HEK293 (cell line): ENCODE measurements around the gene MLLT3.

ENCODE experiments used
- CTCF ChIA-PET: fragments of 350-600 bp; formaldehyde crosslinking; extraction: SDS; loops from one replicate; lab custom pipeline; 2021; ENCODE audit warnings: antibody characterized with exemption; lab: Yijun Ruan, JAX
- POLR2A ChIA-PET: fragments of 300-600 bp; formaldehyde crosslinking; extraction: SDS; loops from one replicate; lab custom pipeline; 2020; ENCODE audit warnings: antibody characterized with exemption, inconsistent platforms; lab: Yijun Ruan, JAX
- H3K27ac ChIP-seq: fragments of 200-500 bp; sonication (Bioruptor generic); 2 replicates; pipeline ENCODE4 v1.5.1; 2014; ENCODE audit warnings: low read depth, low read length, control low read depth, inconsistent platforms; ENCODE audit errors: extremely low read depth
- H3K36me3 ChIP-seq, 2 experiments: fragments of 200-500 bp in 1 of 2; sonication (Bioruptor generic) in 1 of 2; 1 replicate in 1 of 2; 2 replicates in 1 of 2; pipeline ENCODE4 v1.5.1; 2014 to 2017; ENCODE audit warnings: inconsistent platforms in 2 of 2, low read length in 2 of 2; ENCODE audit not compliant: control insufficient read depth in 2 of 2, insufficient read depth in 1 of 2
- H3K4me1 ChIP-seq: fragments of 200-500 bp; sonication (Bioruptor generic); 2 replicates; pipeline ENCODE4 v1.5.1; 2014; ENCODE audit warnings: mild to moderate bottlenecking, low read length, inconsistent platforms; ENCODE audit not compliant: control insufficient read depth, insufficient read depth
- H3K4me3 ChIP-seq: 2 replicates; pipeline ENCODE4 v1.5.1; 2011; ENCODE audit warnings: low read depth, mild to moderate bottlenecking, control low read depth, low read length, moderate library complexity
- H3K9me3 ChIP-seq: fragments of 200-500 bp; sonication (Bioruptor generic); 2 replicates; pipeline ENCODE4 v1.5.1; 2014; ENCODE audit warnings: low read depth, low read length, inconsistent platforms; ENCODE audit not compliant: control insufficient read depth, insufficient read depth
- KLF16 ChIP-seq: fragments of 450-650 bp; formaldehyde crosslinking; IDR thresholded peaks from 2 replicates; pipeline ENCODE4 v1.5.1; 2017; ENCODE audit warnings: missing biosample characterization, missing genetic modification characterization
- MYNN ChIP-seq: fragments of 450-650 bp; formaldehyde crosslinking; IDR thresholded peaks from 2 replicates; pipeline ENCODE4 v1.5.1; 2016; ENCODE audit warnings: missing biosample characterization, missing genetic modification characterization, borderline replicate concordance
- SP2 ChIP-seq: fragments of 450-650 bp; formaldehyde crosslinking; IDR thresholded peaks from 2 replicates; pipeline ENCODE4 v1.5.1; 2016; ENCODE audit warnings: missing biosample characterization, missing genetic modification characterization
- YY1 ChIP-seq: fragments of 450-650 bp; formaldehyde crosslinking; IDR thresholded peaks from 2 replicates; pipeline ENCODE4 v1.5.1; 2018; ENCODE audit warnings: missing biosample characterization, missing genetic modification characterization
- ZFP3 ChIP-seq: fragments of 450-650 bp; formaldehyde crosslinking; IDR thresholded peaks from 2 replicates; pipeline ENCODE4 v1.5.1; 2016; ENCODE audit warnings: low read depth, missing biosample characterization, missing genetic modification characterization
- ZNF10 ChIP-seq: fragments of 450-650 bp; formaldehyde crosslinking; IDR thresholded peaks from 2 replicates; pipeline ENCODE4 v1.5.1; 2017; ENCODE audit warnings: missing biosample characterization, missing genetic modification characterization
- ZNF76 ChIP-seq: fragments of 450-650 bp; formaldehyde crosslinking; IDR thresholded peaks from 2 replicates; pipeline ENCODE4; 2016; ENCODE audit warnings: low read depth, missing biosample characterization, missing genetic modification characterization, borderline replicate concordance
- ZSCAN16 ChIP-seq: fragments of 450-650 bp; formaldehyde crosslinking; IDR thresholded peaks from 2 replicates; pipeline ENCODE4 v1.5.1; 2016; ENCODE audit warnings: missing biosample characterization, missing genetic modification characterization
- ZSCAN30 ChIP-seq: fragments of 450-650 bp; IDR thresholded peaks from 2 replicates; pipeline ENCODE4 v1.5.1; 2018; ENCODE audit warnings: missing biosample characterization, mild to moderate bottlenecking, missing genetic modification characterization, moderate library complexity
- TF ChIP-seq, protein P1 (sequence below): fragments of 450-650 bp; formaldehyde crosslinking; IDR thresholded peaks from 2 replicates; pipeline ENCODE4 v1.5.1; 2016; ENCODE audit warnings: missing biosample characterization, missing genetic modification characterization
- TF ChIP-seq, protein P2 (sequence below): fragments of 450-650 bp; formaldehyde crosslinking; IDR thresholded peaks from 2 replicates; pipeline ENCODE4 v1.5.1; 2017; ENCODE audit warnings: missing biosample characterization, missing genetic modification characterization
- TF ChIP-seq, protein P3 (sequence below): fragments of 450-650 bp; formaldehyde crosslinking; IDR thresholded peaks from 2 replicates; pipeline ENCODE4 v1.5.1; 2016; ENCODE audit warnings: missing biosample characterization, missing genetic modification characterization
- TF ChIP-seq, protein P4 (sequence below): fragments of 450-650 bp; formaldehyde crosslinking; IDR thresholded peaks from 2 replicates; pipeline ENCODE4 v1.5.1; 2016; ENCODE audit warnings: missing biosample characterization, missing genetic modification characterization, borderline replicate concordance

MLLT3 gene

DNA sequence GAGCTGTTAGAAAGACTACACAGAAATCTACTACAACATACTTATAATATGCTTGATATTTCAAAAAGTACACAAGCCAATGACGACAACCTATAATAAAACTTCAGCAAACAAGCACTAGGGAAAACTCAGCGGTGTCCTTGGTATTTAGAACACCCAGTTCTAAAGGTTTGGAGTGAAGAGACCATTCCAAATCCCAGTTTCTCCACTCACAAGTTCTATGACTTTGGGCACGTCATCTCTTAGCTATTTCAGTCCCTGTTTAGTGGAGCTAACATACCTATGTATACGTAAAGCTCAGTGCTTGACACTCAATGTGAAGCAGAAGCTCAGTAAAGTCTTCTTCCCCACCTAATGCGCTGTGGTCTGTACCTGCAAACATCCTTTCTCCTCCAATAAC, 52.8 kb downstream of the MLLT3 start (continued):
- TF ChIP-seq ZSCAN16 (tag by site-specific recombination) (no peak), ZSCAN30 (tag by site-specific recombination) (0 out of 2 replicates have a peak, but pooled peaks have one; percentile 16), ZNF10 (no peak)
- TF ChIP-seq, all 188 proteins: peak for 3

DNA sequence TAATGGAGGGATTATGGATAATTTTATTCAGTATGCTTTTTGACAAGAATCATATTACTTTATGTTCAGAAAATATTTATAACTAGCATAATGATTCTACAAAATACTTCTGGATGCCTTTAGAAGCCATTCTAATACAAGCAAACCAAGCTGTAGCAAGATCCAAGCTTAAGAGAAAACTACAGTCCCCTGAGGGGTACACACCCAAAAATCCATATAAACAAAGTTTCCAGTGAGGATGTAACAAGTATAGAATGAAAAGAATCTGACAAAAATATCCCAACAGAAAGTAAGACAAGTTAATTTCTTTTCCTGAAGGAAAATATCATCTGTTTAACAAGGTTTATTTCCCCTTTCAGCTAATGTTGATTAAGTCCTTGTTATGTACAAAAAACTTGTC, 53.9 kb downstream of the MLLT3 start:
- no peaks in the 10 kb centered on the region for H3K36me3 ChIP-seq
- H3K9me3 ChIP-seq: no peaks in the 10 kb centered on the region
- H3K27ac ChIP-seq: no peak overlapping the region
- TF ChIP-seq, protein P1, sequence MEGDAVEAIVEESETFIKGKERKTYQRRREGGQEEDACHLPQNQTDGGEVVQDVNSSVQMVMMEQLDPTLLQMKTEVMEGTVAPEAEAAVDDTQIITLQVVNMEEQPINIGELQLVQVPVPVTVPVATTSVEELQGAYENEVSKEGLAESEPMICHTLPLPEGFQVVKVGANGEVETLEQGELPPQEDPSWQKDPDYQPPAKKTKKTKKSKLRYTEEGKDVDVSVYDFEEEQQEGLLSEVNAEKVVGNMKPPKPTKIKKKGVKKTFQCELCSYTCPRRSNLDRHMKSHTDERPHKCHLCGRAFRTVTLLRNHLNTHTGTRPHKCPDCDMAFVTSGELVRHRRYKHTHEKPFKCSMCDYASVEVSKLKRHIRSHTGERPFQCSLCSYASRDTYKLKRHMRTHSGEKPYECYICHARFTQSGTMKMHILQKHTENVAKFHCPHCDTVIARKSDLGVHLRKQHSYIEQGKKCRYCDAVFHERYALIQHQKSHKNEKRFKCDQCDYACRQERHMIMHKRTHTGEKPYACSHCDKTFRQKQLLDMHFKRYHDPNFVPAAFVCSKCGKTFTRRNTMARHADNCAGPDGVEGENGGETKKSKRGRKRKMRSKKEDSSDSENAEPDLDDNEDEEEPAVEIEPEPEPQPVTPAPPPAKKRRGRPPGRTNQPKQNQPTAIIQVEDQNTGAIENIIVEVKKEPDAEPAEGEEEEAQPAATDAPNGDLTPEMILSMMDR: no peak
- TF ChIP-seq, protein P2, sequence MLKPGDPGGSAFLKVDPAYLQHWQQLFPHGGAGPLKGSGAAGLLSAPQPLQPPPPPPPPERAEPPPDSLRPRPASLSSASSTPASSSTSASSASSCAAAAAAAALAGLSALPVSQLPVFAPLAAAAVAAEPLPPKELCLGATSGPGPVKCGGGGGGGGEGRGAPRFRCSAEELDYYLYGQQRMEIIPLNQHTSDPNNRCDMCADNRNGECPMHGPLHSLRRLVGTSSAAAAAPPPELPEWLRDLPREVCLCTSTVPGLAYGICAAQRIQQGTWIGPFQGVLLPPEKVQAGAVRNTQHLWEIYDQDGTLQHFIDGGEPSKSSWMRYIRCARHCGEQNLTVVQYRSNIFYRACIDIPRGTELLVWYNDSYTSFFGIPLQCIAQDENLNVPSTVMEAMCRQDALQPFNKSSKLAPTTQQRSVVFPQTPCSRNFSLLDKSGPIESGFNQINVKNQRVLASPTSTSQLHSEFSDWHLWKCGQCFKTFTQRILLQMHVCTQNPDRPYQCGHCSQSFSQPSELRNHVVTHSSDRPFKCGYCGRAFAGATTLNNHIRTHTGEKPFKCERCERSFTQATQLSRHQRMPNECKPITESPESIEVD: peak; percentile 28; the same call in 1 of the 2 replicates
- peaks cover 24% of the 10 kb centered on the region for H3K4me1 ChIP-seq
- ChIA-PET POLR2A (no interaction called here), CTCF (interaction anchor here (0.6 kb wide), 1 partner anchor 15 kb away, joined by 3 read pairs; no protein-coding TSS in a partner anchor)
- H3K4me3 ChIP-seq: no peak overlapping the region

DNA sequence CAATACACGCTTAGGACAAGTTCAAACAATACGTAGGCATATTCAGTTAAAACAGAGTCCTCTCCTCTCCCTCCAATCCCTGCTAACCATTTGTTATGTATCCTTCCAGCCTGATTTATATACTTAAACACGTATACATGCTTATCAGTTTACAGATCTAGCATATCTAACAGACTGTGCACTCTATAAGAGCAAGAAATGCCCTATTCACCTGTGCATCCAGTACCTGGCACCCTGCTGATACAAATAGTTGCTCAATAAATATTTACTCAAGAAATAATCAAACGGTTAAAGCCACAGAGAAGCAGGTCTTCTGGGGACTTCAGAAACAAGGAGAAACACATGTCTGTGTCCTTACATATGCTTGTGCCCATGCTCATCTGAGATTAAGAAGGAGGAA, 55.9 kb downstream of the MLLT3 start:
- TF ChIP-seq, protein P3, sequence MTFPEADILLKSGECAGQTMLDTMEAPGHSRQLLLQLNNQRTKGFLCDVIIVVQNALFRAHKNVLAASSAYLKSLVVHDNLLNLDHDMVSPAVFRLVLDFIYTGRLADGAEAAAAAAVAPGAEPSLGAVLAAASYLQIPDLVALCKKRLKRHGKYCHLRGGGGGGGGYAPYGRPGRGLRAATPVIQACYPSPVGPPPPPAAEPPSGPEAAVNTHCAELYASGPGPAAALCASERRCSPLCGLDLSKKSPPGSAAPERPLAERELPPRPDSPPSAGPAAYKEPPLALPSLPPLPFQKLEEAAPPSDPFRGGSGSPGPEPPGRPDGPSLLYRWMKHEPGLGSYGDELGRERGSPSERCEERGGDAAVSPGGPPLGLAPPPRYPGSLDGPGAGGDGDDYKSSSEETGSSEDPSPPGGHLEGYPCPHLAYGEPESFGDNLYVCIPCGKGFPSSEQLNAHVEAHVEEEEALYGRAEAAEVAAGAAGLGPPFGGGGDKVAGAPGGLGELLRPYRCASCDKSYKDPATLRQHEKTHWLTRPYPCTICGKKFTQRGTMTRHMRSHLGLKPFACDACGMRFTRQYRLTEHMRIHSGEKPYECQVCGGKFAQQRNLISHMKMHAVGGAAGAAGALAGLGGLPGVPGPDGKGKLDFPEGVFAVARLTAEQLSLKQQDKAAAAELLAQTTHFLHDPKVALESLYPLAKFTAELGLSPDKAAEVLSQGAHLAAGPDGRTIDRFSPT: no peak
- TF ChIP-seq SP2 (tag by site-specific recombination): no peak
- no peak for TF ChIP-seq MYNN (tag by site-specific recombination)
- TF ChIP-seq YY1 (tag by site-specific recombination): no peak
- no peak for TF ChIP-seq ZNF76 (tag by site-specific recombination)
- TF ChIP-seq, protein P4, sequence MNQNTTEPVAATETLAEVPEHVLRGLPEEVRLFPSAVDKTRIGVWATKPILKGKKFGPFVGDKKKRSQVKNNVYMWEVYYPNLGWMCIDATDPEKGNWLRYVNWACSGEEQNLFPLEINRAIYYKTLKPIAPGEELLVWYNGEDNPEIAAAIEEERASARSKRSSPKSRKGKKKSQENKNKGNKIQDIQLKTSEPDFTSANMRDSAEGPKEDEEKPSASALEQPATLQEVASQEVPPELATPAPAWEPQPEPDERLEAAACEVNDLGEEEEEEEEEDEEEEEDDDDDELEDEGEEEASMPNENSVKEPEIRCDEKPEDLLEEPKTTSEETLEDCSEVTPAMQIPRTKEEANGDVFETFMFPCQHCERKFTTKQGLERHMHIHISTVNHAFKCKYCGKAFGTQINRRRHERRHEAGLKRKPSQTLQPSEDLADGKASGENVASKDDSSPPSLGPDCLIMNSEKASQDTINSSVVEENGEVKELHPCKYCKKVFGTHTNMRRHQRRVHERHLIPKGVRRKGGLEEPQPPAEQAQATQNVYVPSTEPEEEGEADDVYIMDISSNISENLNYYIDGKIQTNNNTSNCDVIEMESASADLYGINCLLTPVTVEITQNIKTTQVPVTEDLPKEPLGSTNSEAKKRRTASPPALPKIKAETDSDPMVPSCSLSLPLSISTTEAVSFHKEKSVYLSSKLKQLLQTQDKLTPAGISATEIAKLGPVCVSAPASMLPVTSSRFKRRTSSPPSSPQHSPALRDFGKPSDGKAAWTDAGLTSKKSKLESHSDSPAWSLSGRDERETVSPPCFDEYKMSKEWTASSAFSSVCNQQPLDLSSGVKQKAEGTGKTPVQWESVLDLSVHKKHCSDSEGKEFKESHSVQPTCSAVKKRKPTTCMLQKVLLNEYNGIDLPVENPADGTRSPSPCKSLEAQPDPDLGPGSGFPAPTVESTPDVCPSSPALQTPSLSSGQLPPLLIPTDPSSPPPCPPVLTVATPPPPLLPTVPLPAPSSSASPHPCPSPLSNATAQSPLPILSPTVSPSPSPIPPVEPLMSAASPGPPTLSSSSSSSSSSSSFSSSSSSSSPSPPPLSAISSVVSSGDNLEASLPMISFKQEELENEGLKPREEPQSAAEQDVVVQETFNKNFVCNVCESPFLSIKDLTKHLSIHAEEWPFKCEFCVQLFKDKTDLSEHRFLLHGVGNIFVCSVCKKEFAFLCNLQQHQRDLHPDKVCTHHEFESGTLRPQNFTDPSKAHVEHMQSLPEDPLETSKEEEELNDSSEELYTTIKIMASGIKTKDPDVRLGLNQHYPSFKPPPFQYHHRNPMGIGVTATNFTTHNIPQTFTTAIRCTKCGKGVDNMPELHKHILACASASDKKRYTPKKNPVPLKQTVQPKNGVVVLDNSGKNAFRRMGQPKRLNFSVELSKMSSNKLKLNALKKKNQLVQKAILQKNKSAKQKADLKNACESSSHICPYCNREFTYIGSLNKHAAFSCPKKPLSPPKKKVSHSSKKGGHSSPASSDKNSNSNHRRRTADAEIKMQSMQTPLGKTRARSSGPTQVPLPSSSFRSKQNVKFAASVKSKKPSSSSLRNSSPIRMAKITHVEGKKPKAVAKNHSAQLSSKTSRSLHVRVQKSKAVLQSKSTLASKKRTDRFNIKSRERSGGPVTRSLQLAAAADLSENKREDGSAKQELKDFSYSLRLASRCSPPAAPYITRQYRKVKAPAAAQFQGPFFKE (tag by site-specific recombination): no peak
- no peak for TF ChIP-seq ZSCAN30 (tag by site-specific recombination)
- TF ChIP-seq ZFP3: no peak
- TF ChIP-seq KLF16 (tag by site-specific recombination): no peak
- Histone ChIP-seq H3K4me3 (no peak overlapping the region), H3K27ac (no peak overlapping the region), H3K4me1 (peaks cover 34% of the 10 kb centered on the region), H3K9me3 (no peaks in the 10 kb centered on the region), H3K36me3 (no peaks in the 10 kb centered on the region)
- ChIA-PET CTCF (no interaction called here), POLR2A (interaction anchor here (0.6 kb wide), 1 partner anchor 1121 kb away, joined by 3 read pairs; no protein-coding TSS in a partner anchor)
